H9 (cell line): ENCODE results near the gene TIAM2. TPM values are rescaled to one million over a fixed set of nuclear protein-coding genes. Genes with fewer than 3 reads are reported as not detected.

Experiments
- DNase-seq: peaks from one replicate; pipeline ENCODE4 v3.0.0-alpha.2; 2017
- H2AFZ ChIP-seq: one replicate; pipeline ENCODE4 v1.6.1; 2013; ENCODE audit warnings: mild to moderate bottlenecking, low read length, control low read depth, moderate library complexity
- H2AK5ac ChIP-seq: 2 replicates; pipeline ENCODE4 v1.6.1; 2013; ENCODE audit warnings: low read length, control low read depth, mixed read lengths; ENCODE audit not compliant: insufficient read length
- H2BK120ac ChIP-seq: one replicate; pipeline ENCODE4 v1.6.1; 2013; ENCODE audit warnings: low read depth, mild to moderate bottlenecking, low read length, control low read depth, inconsistent platforms; ENCODE audit not compliant: poor library complexity, severe bottlenecking
- H2BK12ac ChIP-seq: 2 replicates; pipeline ENCODE4 v1.6.1; 2013; ENCODE audit warnings: low read length, control low read depth, mixed read lengths, low read depth; ENCODE audit not compliant: insufficient read length
- H2BK15ac ChIP-seq: 2 replicates; pipeline ENCODE4 v1.6.1; 2013; ENCODE audit warnings: low read depth, low read length, control low read depth
- H2BK20ac ChIP-seq: one replicate; pipeline ENCODE4 v1.6.1; 2013; ENCODE audit warnings: low read depth, mild to moderate bottlenecking, low read length, control low read depth, inconsistent platforms; ENCODE audit not compliant: poor library complexity, severe bottlenecking
- H2BK5ac ChIP-seq: 2 replicates; pipeline ENCODE4 v1.6.1; 2013; ENCODE audit warnings: low read length, control low read depth, mixed read lengths; ENCODE audit not compliant: insufficient read length
- H3K14ac ChIP-seq: 2 replicates; pipeline ENCODE4 v1.6.1; 2013; ENCODE audit warnings: low read length, control low read depth; ENCODE audit not compliant: insufficient read depth
- H3K18ac ChIP-seq: 2 replicates; pipeline ENCODE4 v1.6.1; 2013; ENCODE audit warnings: low read depth, mild to moderate bottlenecking, mixed read lengths, low read length, control low read depth; ENCODE audit not compliant: insufficient read length
- H3K23ac ChIP-seq: 2 replicates; pipeline ENCODE4 v1.6.1; 2013; ENCODE audit warnings: low read length, control low read depth, mixed read lengths, low read depth; ENCODE audit not compliant: insufficient read length
- H3K23me2 ChIP-seq: 2 replicates; pipeline ENCODE4 v1.6.1; 2013; ENCODE audit warnings: low read depth, mild to moderate bottlenecking, mixed read lengths, low read length, control low read depth; ENCODE audit not compliant: insufficient read length, poor library complexity, severe bottlenecking
- H3K27ac ChIP-seq: 2 replicates; pipeline ENCODE4 v1.5.1; 2013; ENCODE audit warnings: low read length, control low read depth, mixed read lengths, low read depth; ENCODE audit not compliant: insufficient read length
- H3K27me3 ChIP-seq: 2 replicates; pipeline ENCODE4 v1.6.1; 2013; ENCODE audit warnings: low read length, control low read depth, inconsistent platforms; ENCODE audit not compliant: insufficient read depth
- H3K4ac ChIP-seq: 2 replicates; pipeline ENCODE4 v1.6.1; 2013; ENCODE audit warnings: low read depth, mild to moderate bottlenecking, control low read depth, inconsistent platforms, low read length, moderate library complexity
- H3K4me1 ChIP-seq: 2 replicates; pipeline ENCODE4 v1.6.1; 2013; ENCODE audit warnings: low read length, control low read depth, inconsistent platforms; ENCODE audit not compliant: insufficient read depth
- H3K4me2 ChIP-seq: 2 replicates; pipeline ENCODE4 v1.6.1; 2013; ENCODE audit warnings: low read length, control low read depth, mixed read lengths; ENCODE audit not compliant: insufficient read length, insufficient read depth
- H3K56ac ChIP-seq: 2 replicates; pipeline ENCODE4 v1.6.1; 2013; ENCODE audit warnings: low read depth, mild to moderate bottlenecking, mixed read lengths, low read length, control low read depth; ENCODE audit not compliant: insufficient read length
- H3K79me1 ChIP-seq: 2 replicates; pipeline ENCODE4 v1.6.1; 2013; ENCODE audit warnings: low read depth, mild to moderate bottlenecking, moderate library complexity, low read length, control low read depth, inconsistent platforms; ENCODE audit not compliant: insufficient read depth, poor library complexity, severe bottlenecking
- H3K79me2 ChIP-seq: 2 replicates; pipeline ENCODE4 v1.6.1; 2013; ENCODE audit warnings: low read length, control low read depth, inconsistent platforms; ENCODE audit not compliant: insufficient read depth
- H3K9ac ChIP-seq: 2 replicates; pipeline ENCODE4 v1.6.1; 2013; ENCODE audit warnings: low read length, control low read depth, mixed read lengths; ENCODE audit not compliant: insufficient read length; ENCODE audit errors: extremely low read depth
- H3K9me3 ChIP-seq: one replicate; pipeline ENCODE4 v1.6.1; 2013; ENCODE audit warnings: low read depth, low read length, inconsistent platforms; ENCODE audit not compliant: control insufficient read depth
- H3T11ph ChIP-seq: one replicate; pipeline ENCODE4 v1.6.1; 2013; ENCODE audit warnings: mild to moderate bottlenecking, low read length, control low read depth, inconsistent platforms
- H4K20me1 ChIP-seq: one replicate; pipeline ENCODE4 v1.6.1; 2013; ENCODE audit not compliant: control insufficient read depth, insufficient read length, insufficient read depth
- H4K5ac ChIP-seq: 2 replicates; pipeline ENCODE4 v1.6.1; 2013; ENCODE audit warnings: low read depth, mild to moderate bottlenecking, mixed read lengths, low read length, control low read depth; ENCODE audit not compliant: insufficient read length
- H4K8ac ChIP-seq: replicated peaks from 2 replicates; pipeline ENCODE4 v1.6.1; 2013; ENCODE audit warnings: low read length, control low read depth, mixed read lengths, low read depth; ENCODE audit not compliant: insufficient read length
- H4K91ac ChIP-seq: 2 replicates; pipeline ENCODE4 v1.6.1; 2013; ENCODE audit warnings: low read depth, mild to moderate bottlenecking, moderate library complexity, mixed read lengths, low read length, control low read depth; ENCODE audit not compliant: insufficient read length
- H3K27ac Mint-ChIP-seq, 3 experiments: 2 replicates in 2 of 3; 3 replicates in 1 of 3; pipeline ENCODE4 v1.8.0; 2020 to 2021; ENCODE audit warnings: mixed read lengths in 3 of 3, mild to moderate bottlenecking in 1 of 3, moderate library complexity in 1 of 3
- H3K27me3 Mint-ChIP-seq: 2 replicates; pipeline ENCODE4 v1.8.0; 2021; ENCODE audit warnings: low read depth, mild to moderate bottlenecking, moderate library complexity, mixed read lengths
- H3K36me3 Mint-ChIP-seq, 3 experiments: 2 replicates in 2 of 3; 3 replicates in 1 of 3; pipeline ENCODE4 v1.8.0; 2020 to 2021; ENCODE audit warnings: low read depth in 3 of 3, mixed read lengths in 3 of 3; ENCODE audit not compliant: insufficient read depth in 1 of 3
- H3K4me1 Mint-ChIP-seq, 2 experiments: 2 replicates each; pipeline ENCODE4 v1.8.0; 2020; ENCODE audit warnings: mixed read lengths in 2 of 2
- H3K4me3 Mint-ChIP-seq, 2 experiments: 2 replicates in 1 of 2; 3 replicates in 1 of 2; pipeline ENCODE4 v1.8.0; 2020 to 2021; ENCODE audit warnings: mild to moderate bottlenecking in 2 of 2, mixed read lengths in 2 of 2, moderate library complexity in 1 of 2
- H3K9me3 Mint-ChIP-seq, 2 experiments: 2 replicates in 1 of 2; 3 replicates in 1 of 2; pipeline ENCODE4 v1.8.0; 2020; ENCODE audit warnings: mild to moderate bottlenecking in 2 of 2, mixed read lengths in 2 of 2, moderate library complexity in 1 of 2
- CTCF ChIP-seq: fragments of 200-600 bp; sonication (generic); conservative IDR thresholded peaks from 3 replicates; pipeline ENCODE4 v1.8.0; 2021; ENCODE audit warnings: antibody characterized with exemption, mild to moderate bottlenecking
- WGBS: extraction: QIAGEN DNeasy Blood & Tissue Kit; methylation state at CpG from one replicate; pipeline ENCODE4 v1.1.7; 2013; ENCODE audit warnings: missing lambda C conversion rate, low lambda C conversion rate, mixed read lengths; ENCODE audit not compliant: insufficient read length; ENCODE audit errors: extremely low coverage; 5-methylcytosine and 5-hydroxymethylcytosine counted together
- total RNA-seq: library from RNA; stranded (reverse); gene quantifications from 2 replicates; pipeline ENCODE4 v1.2.1, GENCODE V29; 2021

TIAM2 gene
- total RNA-seq, 1 experiment from 2014 or later, result 6.3 TPM

DNA sequence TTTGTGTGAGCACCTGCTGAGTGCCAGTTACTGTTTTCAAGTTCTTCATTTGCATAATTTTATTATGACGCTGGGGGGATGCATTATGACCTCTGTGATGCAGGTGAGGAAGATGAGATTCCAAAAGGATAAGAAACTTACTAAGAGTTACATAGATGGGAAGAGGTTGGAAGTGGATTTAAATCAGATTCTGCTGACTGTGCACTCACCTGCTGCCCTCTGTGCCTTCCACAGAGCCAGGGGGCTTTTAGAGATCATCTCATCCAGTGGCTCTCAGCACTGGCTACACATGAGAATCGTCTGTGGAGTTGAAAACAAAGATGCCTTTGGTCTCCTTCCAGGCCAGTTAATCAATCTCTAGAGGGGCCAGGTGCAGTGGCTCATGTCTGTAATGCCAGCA is 47.9 kb downstream of the TIAM2 start:
- H3K9ac ChIP-seq, result no peak overlapping the region
- H3K27me3 Mint-ChIP-seq, result no peaks in the 10 kb centered on the region; the same call in 1 of the 2 replicates

More for the DNA sequence above, 47.9 kb downstream of the TIAM2 start:
- DNase-seq, result no peak
- Histone ChIP-seq H2AK5ac (no peak overlapping the region), H3K79me2 (no peaks in the 10 kb centered on the region), H4K8ac (no peak overlapping the region), H3K4me2 (no peak overlapping the region), H3K23ac (no peak overlapping the region), H4K20me1 (no peaks in the 10 kb centered on the region), H2BK15ac (no peak overlapping the region), H3T11ph (no peak overlapping the region), H3K56ac (no peak overlapping the region), H3K27me3 (no peaks in the 10 kb centered on the region), H4K91ac (no peak overlapping the region), H2BK20ac (no peak overlapping the region), H3K4me1 (peaks cover 2% of the 10 kb centered on the region; the same call in 1 of the 2 replicates), H3K18ac (no peak overlapping the region), H3K79me1 (no peaks in the 10 kb centered on the region), H3K14ac (no peak overlapping the region), H2BK5ac (no peak overlapping the region), H2BK12ac (no peak overlapping the region), H3K23me2 (no peaks in the 10 kb centered on the region), H2AFZ (no peak overlapping the region), H3K4ac (no peak overlapping the region), H3K9me3 (no peaks in the 10 kb centered on the region), H4K5ac (no peak overlapping the region), H2BK120ac (no peak overlapping the region), H3K27ac (no peak overlapping the region)
- WGBS, result no CpG with 5 or more reads among the region's 2 CpGs
- no peak overlapping the region for H3K4me3 Mint-ChIP-seq
- no peaks in the 10 kb centered on the region; a peak in 1 of 7 replicates for H3K36me3 Mint-ChIP-seq
- 0 out of 7 replicates have a peak overlapping the region, but pooled peaks of 1 of the 3 experiments have one; percentile 3 for H3K27ac Mint-ChIP-seq
- H3K9me3 Mint-ChIP-seq, result no peaks in the 10 kb centered on the region
- TF ChIP-seq CTCF, result no peak
- peaks cover 53 to 68% of the 10 kb centered on the region in 2 experiments for H3K4me1 Mint-ChIP-seq
